Stomach (tissue), 9 donors: ENCODE measurements around the gene SERPINE1. TPM values are rescaled to one million over a fixed set of nuclear protein-coding genes. Genes with fewer than 3 reads are reported as not detected.
"Not testable (repeated sequence)": the region's sequence is repeated elsewhere in the genome, so short reads cannot be mapped to it uniquely, and the experiment has no call there.

Source experiments
- DNase-seq, 2 donors: peaks; one replicate each; pipeline versions ENCODE4 v3.0.0 to v3.0.0-alpha.2; 2013 to 2019
- H3K27ac ChIP-seq, 5 donors: fragments of 200-600 bp in 4 of 5; sonication (generic) in 4 of 5; one replicate each; pipeline ENCODE4 v1.5.1; 2013 to 2019; ENCODE audit warnings: mild to moderate bottlenecking in 1 of 5, moderate library complexity in 1 of 5
- H3K27me3 ChIP-seq, 3 donors: fragments of 200-600 bp; sonication (generic); one replicate each; pipeline ENCODE4 v1.5.1; 2017 to 2019; ENCODE audit warnings: mixed run types in 1 of 3
- H3K36me3 ChIP-seq, 4 donors: fragments of 200-600 bp; sonication (generic); 1 replicate in 3 of 4; 2 replicates in 1 of 4; pipeline ENCODE4 v1.5.1; 2016 to 2019
- H3K4me1 ChIP-seq, 4 donors: fragments of 200-600 bp; sonication (generic); one replicate each; pipeline ENCODE4 v1.5.1; 2016 to 2019
- H3K4me3 ChIP-seq, 4 donors: fragments of 200-600 bp; sonication (generic) in 3 of 4; one replicate each; pipeline ENCODE4 v1.5.1; 2016 to 2019; ENCODE audit warnings: mild to moderate bottlenecking in 1 of 4
- H3K9me3 ChIP-seq, 4 donors: fragments of 200-600 bp; sonication (generic); one replicate each; pipeline ENCODE4 v1.5.1; 2016 to 2019
- EP300 ChIP-seq: sonication (generic); formaldehyde crosslinking; IDR thresholded peaks from one replicate; pipeline ENCODE4 v1.6.1; 2017; ENCODE audit warnings: antibody characterized with exemption
- POLR2A ChIP-seq, 4 donors: fragments of 450-650 bp; IDR thresholded peaks; one replicate each; pipeline ENCODE4 v1.6.1; 2016; ENCODE audit warnings: antibody characterized with exemption in 4 of 4, control low read depth in 2 of 4, mild to moderate bottlenecking in 1 of 4, moderate library complexity in 1 of 4
- POLR2AphosphoS5 ChIP-seq, 3 donors: sonication (generic); formaldehyde crosslinking; IDR thresholded peaks; one replicate each; pipeline ENCODE4 v1.6.1; 2016; ENCODE audit warnings: antibody characterized with exemption in 3 of 3
- WGBS, 5 donors: extraction: QIAGEN DNeasy Blood & Tissue Kit in 3 of 5; methylation state at CpG; one replicate each; pipeline versions ENCODE4 v1.1.5 to v1.1.7; 2013 to 2018; 5-methylcytosine and 5-hydroxymethylcytosine counted together
- intact Hi-C: fragments of 100-400 bp; cut with DNase I; formaldehyde crosslinking; loops from one replicate; pipeline ENCODE4 v1.15.1; 2023; ENCODE audit warnings: low total_unique reads
- polyA plus RNA-seq, 3 donors: library from polyadenylated mRNA; stranded (reverse); fragments of 200-250 nt; gene quantifications; one replicate each; pipeline ENCODE4 v1.2.3, GENCODE V29; 2013
- total RNA-seq, 5 donors: library from RNA; depleted of rRNA; stranded (reverse); fragments of >200 nt; gene quantifications; one replicate each; pipeline versions ENCODE4 v1.1.0 to v1.2.3, GENCODE V29; 2014 to 2016
- TF ChIP-seq, protein P1 (sequence below), 7 experiments: fragments of 450-650 bp in 4 of 7; fragments of 200-600 bp in 3 of 7; sonication (generic) in 3 of 7; IDR thresholded peaks; one replicate each; pipeline ENCODE4 v1.5.1; 2016 to 2019; ENCODE audit warnings: antibody characterized with exemption in 7 of 7, control low read depth in 2 of 7, mild to moderate bottlenecking in 1 of 7
- donor health status: healthy with polysubstance abuse.
- donor health status: Bipolar disorder and iron deficiency.
- donor health status: healthy.

The SERPINE1 gene
- total and polyA plus RNA-seq, 8 donors = 0.58 to 25.0 (median 6.3) TPM

DNA sequence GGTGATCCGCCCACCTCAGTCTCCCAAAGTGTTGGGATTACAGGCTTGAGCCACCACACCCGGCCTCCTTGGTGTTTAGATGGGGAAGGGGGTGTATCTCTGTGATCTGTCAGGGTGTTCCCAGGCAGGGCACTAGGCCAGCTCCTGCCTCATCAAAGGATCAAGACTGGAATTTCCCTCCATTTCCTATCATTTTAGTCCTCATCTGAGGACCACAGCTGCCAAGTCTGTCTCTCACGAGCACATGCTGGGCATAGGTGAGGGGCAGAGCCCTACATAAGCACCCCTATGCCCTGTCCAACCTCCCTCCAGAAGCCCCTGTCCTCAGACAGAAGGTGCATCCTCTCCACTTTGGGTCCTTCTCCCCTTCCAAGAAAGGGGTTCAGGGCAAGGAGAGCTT is 22.1 kb upstream of the SERPINE1 start:
- H3K9me3 ChIP-seq = no peaks in the 10 kb centered on the region
- H3K4me1 ChIP-seq = peaks cover 6 to 20% (median 9%) of the 10 kb centered on the region in 4 donors
- no peak overlapping the region for H3K27ac ChIP-seq
- no peak overlapping the region for H3K4me3 ChIP-seq
- no peaks in the 10 kb centered on the region for H3K36me3 ChIP-seq
- intact Hi-C loops = no loop called here
- TF ChIP-seq, protein P1, sequence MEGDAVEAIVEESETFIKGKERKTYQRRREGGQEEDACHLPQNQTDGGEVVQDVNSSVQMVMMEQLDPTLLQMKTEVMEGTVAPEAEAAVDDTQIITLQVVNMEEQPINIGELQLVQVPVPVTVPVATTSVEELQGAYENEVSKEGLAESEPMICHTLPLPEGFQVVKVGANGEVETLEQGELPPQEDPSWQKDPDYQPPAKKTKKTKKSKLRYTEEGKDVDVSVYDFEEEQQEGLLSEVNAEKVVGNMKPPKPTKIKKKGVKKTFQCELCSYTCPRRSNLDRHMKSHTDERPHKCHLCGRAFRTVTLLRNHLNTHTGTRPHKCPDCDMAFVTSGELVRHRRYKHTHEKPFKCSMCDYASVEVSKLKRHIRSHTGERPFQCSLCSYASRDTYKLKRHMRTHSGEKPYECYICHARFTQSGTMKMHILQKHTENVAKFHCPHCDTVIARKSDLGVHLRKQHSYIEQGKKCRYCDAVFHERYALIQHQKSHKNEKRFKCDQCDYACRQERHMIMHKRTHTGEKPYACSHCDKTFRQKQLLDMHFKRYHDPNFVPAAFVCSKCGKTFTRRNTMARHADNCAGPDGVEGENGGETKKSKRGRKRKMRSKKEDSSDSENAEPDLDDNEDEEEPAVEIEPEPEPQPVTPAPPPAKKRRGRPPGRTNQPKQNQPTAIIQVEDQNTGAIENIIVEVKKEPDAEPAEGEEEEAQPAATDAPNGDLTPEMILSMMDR (IDR thresholded peaks at IDR 0.05) = no peak
- no peak for TF ChIP-seq EP300
- no peak for TF ChIP-seq POLR2A (IDR thresholded peaks at IDR 0.05)
- no peak for TF ChIP-seq POLR2AphosphoS5 (IDR thresholded peaks at IDR 0.05)
- peaks cover 0 to 15% (median 0%) of the 10 kb centered on the region in 3 donors for H3K27me3 ChIP-seq
- no peak for DNase-seq
- WGBS, 5 donors = 34 to 65% (median 63%) methylated on average over 3 of the region's 3 CpGs

DNA sequence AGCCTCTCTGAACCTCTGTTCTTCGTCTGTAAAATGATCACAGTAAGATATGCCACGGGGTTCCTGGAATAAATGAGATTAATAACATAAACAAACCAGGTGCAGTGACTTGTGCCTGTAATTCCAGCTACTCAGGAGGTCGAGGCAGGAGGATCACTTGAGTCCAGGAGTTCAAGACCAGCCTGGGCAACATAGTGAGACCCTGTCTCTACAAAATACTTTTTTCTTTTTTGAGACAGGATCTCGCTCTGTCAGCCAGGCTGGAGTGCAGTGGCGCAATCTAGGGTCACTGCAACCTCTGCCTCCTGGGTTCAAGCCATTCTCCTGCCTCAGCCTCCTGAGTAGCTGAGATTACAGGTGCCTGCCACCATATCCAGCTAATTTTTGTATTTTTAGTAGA is 21.7 kb upstream of the SERPINE1 start:
- WGBS, 5 donors = 54 to 71% (median 59%) methylated on average over 5 of the region's 5 CpGs
- peaks cover 0 to 15% (median 0%) of the 10 kb centered on the region in 3 donors for H3K27me3 ChIP-seq
- H3K36me3 ChIP-seq, intact Hi-C loops, H3K27ac ChIP-seq, H3K9me3 ChIP-seq, DNase-seq, H3K4me3 ChIP-seq: not testable (repeated sequence)
- peaks cover 3 to 15% (median 5%) of the 10 kb centered on the region in 4 donors for H3K4me1 ChIP-seq

DNA sequence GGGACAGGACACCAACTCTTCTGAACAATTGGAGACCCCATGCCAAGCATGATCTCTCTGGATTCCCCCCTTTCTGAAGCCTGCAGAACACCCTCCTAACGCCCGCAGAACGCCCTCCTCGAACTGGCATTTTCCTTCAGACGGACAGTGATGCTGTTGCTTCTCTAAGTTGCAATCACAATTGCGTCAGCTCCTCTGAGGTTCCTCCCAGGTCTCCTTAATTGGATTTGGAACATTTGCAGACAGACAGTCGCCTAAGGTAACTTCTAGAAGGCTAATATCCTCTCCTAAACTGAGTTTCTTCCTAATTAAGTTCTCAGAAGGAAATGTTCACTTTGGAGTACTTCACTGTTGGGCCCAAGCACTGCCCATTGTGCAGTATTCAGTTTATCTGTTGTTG is 20.5 kb upstream of the SERPINE1 start:
- Histone ChIP-seq H3K36me3 (no peaks in the 10 kb centered on the region), H3K27me3 (peaks cover 0 to 15% (median 0%) of the 10 kb centered on the region in 3 donors), H3K4me1 (peaks cover 0 to 8% (median 0%) of the 10 kb centered on the region in 4 donors), H3K9me3 (no peaks in the 10 kb centered on the region), H3K27ac (no peak overlapping the region), H3K4me3 (no peak overlapping the region)
- 72 to 89% (median 80%) methylated on average over 7 of the region's 7 CpGs for WGBS, 5 donors
- DNase-seq = no peak
- TF ChIP-seq EP300 (no peak), POLR2A (IDR thresholded peaks at IDR 0.05) (no peak), POLR2AphosphoS5 (IDR thresholded peaks at IDR 0.05) (no peak)
- TF ChIP-seq, protein P1 (IDR thresholded peaks at IDR 0.05) = no peak
- intact Hi-C loops = no loop called here

DNA sequence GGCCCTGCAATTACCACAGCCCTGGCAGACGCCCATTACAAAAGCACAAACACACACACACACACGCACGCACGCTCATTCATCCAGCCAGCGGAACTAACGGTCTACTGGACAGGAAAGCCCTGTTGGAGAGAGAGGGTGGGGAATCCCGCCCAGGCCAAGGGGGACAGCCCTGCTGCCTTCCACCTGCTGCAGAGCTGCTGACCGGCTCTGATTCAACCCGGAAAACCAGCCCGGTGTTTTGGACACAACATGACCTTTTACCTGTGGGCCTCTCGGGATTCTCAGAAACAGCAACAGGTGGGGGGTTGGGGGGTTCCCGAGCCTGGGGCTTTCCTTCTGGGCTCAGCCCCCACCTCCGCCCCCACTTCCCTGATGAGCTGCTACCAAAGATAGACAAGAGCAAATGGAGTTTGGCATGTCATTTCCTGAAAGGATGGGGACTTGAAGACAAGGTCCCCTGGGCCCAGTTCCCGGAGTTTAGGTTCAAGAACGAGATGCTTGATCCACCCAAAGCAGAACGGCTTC is 18.5 kb upstream of the SERPINE1 start:
- H3K27ac ChIP-seq = peak overlapping the region in 3 of 5 donors; percentile 26 to 42 (median 28)
- H3K36me3 ChIP-seq = no peaks in the 10 kb centered on the region
- TF ChIP-seq EP300 = no peak
- no peak for TF ChIP-seq POLR2A (IDR thresholded peaks at IDR 0.05)
- TF ChIP-seq, protein P1 (IDR thresholded peaks at IDR 0.05) = no peak
- TF ChIP-seq POLR2AphosphoS5 (IDR thresholded peaks at IDR 0.05) = no peak
- peak in 1 of 2 donors; percentile 69 for DNase-seq
- no peaks in the 10 kb centered on the region for H3K9me3 ChIP-seq
- H3K4me1 ChIP-seq = peaks cover 0 to 8% (median 0%) of the 10 kb centered on the region in 4 donors
- peaks cover 0 to 15% (median 0%) of the 10 kb centered on the region in 3 donors for H3K27me3 ChIP-seq
- H3K4me3 ChIP-seq = no peak overlapping the region
- 37 to 45% (median 44%) methylated on average over 13 to 16 of the region's 16 CpGs for WGBS, 5 donors
- intact Hi-C loops = no loop called here

DNA sequence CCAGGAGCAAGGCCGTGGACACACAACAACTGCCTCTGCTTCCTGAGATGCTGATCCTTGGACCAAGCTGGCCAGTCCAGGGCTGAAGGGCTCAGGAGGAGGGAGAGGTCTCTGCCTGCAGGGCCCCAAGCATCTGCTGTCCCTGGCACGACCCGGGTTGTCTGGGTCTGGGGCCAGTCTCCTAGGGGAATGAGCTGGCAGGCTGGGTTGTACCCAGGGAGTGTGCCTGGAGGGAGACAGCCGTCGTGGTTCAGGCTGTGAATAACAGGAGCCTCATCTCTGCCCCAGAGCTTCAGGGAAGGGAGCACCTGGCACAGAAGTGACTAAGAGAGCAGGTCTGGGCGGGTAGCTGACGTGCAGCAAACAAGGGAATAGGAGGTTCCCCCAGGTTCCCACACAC is 17.9 kb upstream of the SERPINE1 start:
- TF ChIP-seq POLR2AphosphoS5 (IDR thresholded peaks at IDR 0.05) (no peak), POLR2A (IDR thresholded peaks at IDR 0.05) (no peak), EP300 (no peak)
- TF ChIP-seq, protein P1 (IDR thresholded peaks at IDR 0.05) = no peak
- WGBS, 5 donors = 53 to 69% (median 65%) methylated on average over 4 to 7 of the region's 7 CpGs
- Histone ChIP-seq H3K9me3 (no peaks in the 10 kb centered on the region), H3K36me3 (no peaks in the 10 kb centered on the region), H3K27me3 (peaks cover 0 to 14% (median 0%) of the 10 kb centered on the region in 3 donors), H3K4me3 (no peak overlapping the region), H3K4me1 (peaks cover 0 to 8% (median 0%) of the 10 kb centered on the region in 4 donors), H3K27ac (peak overlapping the region in 3 of 5 donors; percentile 26 to 42 (median 28))
- no peak for DNase-seq
- intact Hi-C loops = no loop called here
